Inferior parietal cortex (tissue), 1 donor: ENCODE results near the gene VTCN1.
"Not testable (repeated sequence)": the region's sequence is repeated elsewhere in the genome, so short reads cannot be mapped to it uniquely, and the experiment has no call there.

Source experiments
- DNase-seq: peaks from one replicate; pipeline ENCODE4 v3.0.0-alpha.2; 2016; ENCODE audit errors: extremely low spot score

VTCN1 gene

DNA sequence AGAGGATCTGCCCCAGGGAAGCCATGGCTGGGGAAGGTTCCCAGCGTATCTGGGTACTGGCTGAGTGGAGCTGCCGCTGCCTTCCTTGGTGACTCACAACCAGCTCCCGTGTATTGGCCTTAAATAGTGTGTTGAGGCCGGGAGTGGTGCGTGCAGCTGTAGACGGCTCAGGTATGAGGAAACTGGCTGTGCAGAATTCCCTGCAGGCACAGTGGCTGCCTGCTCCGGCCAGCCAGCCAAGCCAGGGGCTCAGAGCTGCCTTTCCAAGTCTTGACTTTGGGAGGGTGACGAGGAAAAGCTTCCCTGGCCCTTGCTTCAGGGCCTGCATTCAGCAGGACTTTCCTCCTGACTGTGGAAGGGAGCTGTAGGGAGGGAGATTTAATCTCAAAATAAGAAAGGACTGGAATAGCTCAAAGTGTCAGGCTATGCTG, at the start of gene VTCN1:
TSS of gene VTCN1 (minus strand) at position 97 of the 431 bp plus-strand sequence. CDS start at position 25, 72 bp downstream.
- DNase-seq: no peak

DNA sequence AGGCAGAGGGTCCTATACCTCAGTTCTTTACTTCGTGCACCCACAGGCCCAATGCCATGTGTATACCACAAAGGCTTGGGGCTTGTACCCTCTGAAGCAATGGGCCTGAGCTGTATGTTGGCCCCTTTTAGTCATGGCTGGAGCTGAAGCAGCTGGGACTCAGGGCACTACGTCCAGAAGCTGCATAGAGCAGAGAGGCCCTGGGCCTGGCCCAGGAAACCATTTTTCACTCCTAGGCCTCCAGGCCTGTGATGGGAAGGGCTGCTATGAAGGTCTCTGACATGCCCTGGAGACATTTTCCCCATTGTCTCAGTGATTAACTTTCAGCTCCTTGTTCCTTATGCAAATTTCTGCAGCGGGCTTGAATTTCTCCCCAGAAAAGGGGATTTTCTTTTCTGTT, 48.1 kb upstream of the VTCN1 start:
- DNase-seq: no peak

DNA sequence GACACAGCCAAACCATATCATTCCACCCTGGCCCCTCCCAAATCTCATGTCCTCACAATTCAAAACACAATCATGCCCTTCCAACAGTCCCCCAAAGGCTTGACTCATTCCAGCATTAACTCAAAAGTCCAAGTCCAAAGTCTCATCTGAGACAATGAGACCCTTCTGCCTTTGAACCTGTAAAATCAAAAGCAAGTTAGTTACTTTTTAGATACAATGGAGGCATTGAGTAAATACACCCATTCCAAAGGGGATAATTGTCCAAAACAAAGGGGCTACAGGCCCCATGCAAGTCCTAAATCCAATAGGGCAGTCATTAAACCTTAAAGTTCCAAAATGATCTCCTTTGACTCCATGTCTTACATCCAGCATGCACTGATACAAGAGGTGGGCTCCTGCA, 47.3 kb upstream of the VTCN1 start:
- DNase-seq: not testable (repeated sequence)

GRCh38 chr1:117257291-117257690, 46.6 kb upstream of the VTCN1 start:
- no peak for DNase-seq

DNA sequence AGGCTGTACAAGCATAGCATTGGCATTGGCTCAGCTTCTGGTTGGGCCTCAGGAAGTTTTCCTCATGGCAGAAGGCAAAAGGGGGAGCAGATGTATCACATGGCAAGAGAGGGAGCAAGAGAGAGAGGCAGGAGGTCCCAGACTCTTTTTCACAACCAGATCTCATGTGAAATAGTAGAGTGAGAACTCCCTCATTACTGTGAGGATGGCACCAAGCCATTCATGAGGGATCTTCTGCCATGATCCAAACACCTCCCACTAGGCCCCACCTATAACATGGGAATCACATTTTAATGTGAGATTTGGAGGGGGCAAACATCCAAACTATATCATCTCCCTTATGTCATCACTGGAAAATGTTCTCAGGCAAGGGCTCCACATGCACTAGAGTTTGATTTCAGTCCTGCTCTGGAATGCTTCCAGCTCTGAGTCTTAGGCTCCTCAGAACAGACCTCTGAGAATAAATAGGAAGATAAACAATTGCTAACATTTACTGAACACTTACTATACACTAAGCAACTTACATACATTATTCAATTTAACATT, 39.4 kb upstream of the VTCN1 start:
- no peak for DNase-seq

GRCh38 chr1:117244971-117245370, 34.2 kb upstream of the VTCN1 start:
- DNase-seq: no peak

DNA sequence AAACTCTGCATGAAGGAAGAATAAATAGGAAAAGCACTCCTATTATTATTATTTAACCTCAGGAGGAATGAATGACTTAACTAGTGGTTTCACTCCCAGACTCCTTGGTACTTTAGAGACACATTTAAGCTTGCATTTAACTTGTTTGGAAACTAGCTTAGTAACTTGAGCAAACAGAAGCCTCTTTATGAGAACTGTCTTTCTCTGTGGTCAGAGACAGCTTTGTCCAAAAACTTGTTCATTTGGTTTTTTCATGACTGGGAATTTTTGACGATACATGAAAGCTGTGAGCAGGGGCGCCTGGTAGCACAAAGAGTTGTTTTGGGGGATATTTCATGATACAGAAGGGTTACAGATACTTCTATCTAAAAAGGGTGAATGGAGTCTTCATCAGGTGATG, 33.6 kb upstream of the VTCN1 start:
- DNase-seq: no peak

DNA sequence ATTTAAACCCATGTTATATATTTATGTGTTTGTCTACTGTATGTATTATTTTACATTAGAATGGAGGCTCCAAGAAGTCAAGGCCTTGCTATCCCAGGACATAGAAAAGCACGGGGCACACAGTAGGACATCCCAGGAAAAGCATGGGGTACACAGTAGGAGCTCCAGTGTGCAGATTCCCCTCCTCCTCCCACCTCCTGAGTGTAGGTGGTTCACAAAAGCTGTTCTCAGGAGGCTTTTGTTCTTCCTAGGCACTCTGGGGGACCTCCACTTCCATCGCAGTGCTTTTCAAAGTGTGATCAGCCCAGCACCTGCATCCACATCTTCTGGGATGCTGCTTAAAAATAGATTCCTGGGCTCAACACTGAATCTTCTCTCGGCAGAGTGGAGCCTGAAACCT, 30.8 kb upstream of the VTCN1 start:
- no peak for DNase-seq

GRCh38 chr1:117240547-117240946, 29.8 kb upstream of the VTCN1 start:
- no peak for DNase-seq

- no peak for DNase-seq
These were observed 28.7 kb upstream of the VTCN1 start for GRCh38 chr1:117239467-117239866.

- no peak for DNase-seq
These were observed 27.1 kb upstream of the VTCN1 start for GRCh38 chr1:117237726-117238381.

GRCh38 chr1:117235863-117236465, 25.2 kb upstream of the VTCN1 start:
- DNase-seq: no peak

DNA sequence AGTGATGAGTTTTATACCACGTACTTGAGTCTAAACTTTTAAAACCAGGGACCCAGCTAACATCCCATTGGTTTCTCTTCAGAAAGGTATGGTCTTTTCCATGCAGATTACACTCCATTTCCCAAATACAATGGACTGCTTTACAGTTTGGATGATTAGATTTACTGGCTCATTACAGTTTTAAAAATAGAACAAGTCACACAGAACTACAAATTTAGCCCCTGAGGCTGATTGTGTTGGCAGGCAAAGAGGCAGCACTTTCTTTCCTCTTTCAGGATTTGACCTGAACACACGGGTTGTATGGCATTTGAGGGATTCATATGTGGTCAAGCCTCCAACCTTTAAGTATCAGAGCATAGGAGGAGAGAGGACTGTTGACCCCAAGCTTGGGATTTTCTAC, 21.8 kb upstream of the VTCN1 start:
- no peak for DNase-seq

DNA sequence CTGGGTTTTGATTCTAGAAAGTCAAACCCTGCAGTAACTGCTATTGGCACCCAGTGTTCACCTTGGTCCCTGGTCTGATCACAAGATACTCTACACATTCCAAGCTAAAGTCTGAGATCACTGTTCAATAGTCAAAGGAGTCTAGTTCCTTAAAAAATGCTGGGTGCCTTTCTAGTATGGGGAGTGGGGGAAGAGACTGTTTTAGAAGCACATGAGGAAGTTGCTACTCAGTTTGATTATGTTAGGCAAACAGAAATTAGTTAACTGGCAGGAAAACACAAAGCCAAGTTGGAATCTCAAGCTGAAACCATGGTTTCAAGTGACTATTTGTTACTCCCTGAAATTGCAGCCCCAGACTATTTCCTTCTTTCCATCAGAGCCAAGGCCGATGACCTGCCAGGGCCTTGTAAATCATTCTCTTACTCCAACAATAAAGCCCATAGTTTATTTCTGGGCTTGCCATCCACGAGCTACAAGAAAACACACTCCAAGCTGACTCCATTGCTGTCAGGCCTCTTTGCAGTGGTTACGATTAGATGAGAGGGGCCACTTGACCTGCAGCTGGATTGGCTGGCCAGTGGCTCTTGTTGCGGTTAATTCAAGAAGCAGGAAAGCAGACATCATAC, 21.1 kb upstream of the VTCN1 start:
- no peak for DNase-seq

- DNase-seq: no peak
These were observed 20.6 kb upstream of the VTCN1 start for GRCh38 chr1:117231312-117231711.

GRCh38 chr1:117229217-117229616, 18.5 kb upstream of the VTCN1 start:
- no peak for DNase-seq

DNA sequence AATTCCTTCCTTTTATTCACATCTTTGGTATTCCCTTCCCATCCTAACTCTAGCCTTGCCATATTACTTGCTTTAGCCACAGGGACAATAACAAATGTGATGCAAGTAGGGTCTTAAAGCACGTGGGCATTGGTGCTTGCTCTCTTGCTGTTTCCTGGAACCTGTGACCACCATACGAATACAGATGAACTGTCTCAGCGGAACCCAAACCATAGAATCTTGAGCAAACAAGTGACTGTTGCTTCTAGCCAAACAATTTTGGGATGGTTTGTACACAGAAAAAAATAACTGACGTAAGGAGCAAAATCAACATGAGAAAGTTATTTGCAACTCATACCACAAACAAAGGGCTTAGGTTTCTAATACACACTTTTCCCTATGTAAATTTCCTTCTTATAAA, 15.2 kb upstream of the VTCN1 start:
- DNase-seq: no peak

DNA sequence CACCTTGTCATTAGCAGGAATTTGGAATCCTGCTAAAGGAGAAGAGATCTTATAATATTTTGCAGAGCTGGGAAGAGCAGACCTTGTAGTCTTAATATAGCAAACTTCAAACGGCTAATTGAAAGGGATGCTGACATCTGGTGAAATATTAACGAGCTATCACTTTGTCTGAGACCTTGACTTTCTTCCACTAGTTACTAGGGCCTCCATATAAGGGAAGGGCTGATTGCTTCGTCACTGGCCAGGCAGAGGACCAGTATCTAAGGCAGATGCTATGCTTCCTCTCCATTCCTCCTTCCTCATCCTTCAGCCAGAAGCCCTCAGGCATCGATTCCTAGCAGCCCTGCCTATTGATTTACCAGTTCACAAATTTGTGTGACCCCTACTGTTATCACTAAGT, 6.0 kb upstream of the VTCN1 start:
- no peak for DNase-seq

DNA sequence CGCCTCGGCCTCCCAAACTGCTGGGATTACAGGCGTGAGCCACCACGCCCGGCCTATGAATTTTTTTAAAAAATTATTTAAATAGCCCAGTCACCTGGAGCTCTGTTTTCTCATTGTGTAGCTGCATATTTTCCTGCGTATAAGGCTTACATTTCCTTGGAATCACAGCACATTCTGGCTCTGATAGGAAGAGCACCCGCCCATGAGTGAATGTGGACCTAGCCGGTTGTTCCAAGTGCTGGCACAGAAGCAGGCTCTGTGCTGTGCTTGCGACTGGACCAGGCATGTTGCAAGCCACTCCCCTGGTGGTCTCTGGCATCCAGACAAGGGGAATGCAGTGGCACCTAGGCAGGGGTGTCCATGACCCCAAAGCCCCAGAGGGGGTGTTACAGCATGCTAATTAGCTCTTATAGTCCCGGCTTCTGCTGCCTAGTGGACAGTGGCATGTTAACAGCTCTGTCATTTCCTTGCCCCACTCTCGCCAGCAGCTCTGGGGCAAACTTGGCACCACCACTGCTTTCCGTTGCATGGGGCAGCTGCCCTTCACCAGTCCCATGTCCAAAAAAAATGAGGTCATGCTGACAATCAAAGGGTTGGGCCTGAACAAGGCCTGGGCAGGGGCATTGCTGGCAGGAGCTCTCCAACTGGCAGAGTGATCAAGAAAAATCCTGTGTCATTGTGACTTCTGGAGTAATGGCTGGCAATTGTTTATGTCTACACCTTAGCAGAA, 5.2 kb upstream of the VTCN1 start:
- DNase-seq: no peak

- no peak for DNase-seq
These were observed 4.3 kb upstream of the VTCN1 start for GRCh38 chr1:117215019-117215418.

GRCh38 chr1:117213046-117213445, 2.3 kb upstream of the VTCN1 start:
- no peak for DNase-seq

GRCh38 chr1:117210386-117210785, 341 bp downstream of the VTCN1 start:
- DNase-seq: no peak
